ENCODE measurements around the gene ZNF664.

DNA sequence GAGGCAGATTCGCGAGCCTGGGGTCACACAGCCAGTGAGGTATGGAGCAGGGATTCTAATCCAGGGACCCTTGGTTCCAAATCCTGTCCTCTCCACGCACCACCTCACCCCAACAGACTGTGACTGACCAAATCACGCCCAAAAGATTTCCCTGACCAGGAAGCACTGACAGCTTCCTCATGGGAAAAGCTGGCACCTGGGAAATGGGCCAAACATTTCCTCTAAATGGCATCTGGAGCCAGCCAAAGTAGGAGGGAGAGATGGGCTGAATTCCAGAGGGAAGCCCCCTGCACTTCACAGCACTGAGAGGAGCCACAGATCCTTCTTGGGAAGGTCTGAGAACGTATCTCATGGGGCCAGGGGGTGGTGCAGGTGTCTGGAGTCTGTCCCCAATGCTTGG is 29.2 kb upstream of the ZNF664 start:
- TF ChIP-seq POLR2A (IDR thresholded peaks at IDR 0.05) (no peak), POLR2AphosphoS5 (IDR thresholded peaks at IDR 0.05) (no peak)
